Liver (tissue), 10 donors: Measurements from ENCODE around the gene SHB. TPM values are rescaled to one million over a fixed set of nuclear protein-coding genes. Genes with fewer than 3 reads are reported as not detected.

Source experiments
- DNase-seq: peaks from one replicate; pipeline ENCODE4 v3.0.0-alpha.2; 2017; ENCODE audit warnings: low spot score
- H3K27ac ChIP-seq, 2 donors: one replicate each; pipeline ENCODE4 v1.7.0; 2013; ENCODE audit warnings: inconsistent platforms in 2 of 2, low read length in 2 of 2, control low read depth in 1 of 2, low read depth in 1 of 2, mild to moderate bottlenecking in 1 of 2
- H3K27me3 ChIP-seq, 4 donors: one replicate each; pipeline versions ENCODE4 v1.6.1 to v1.7.0; 2013; ENCODE audit warnings: low read length in 3 of 4, inconsistent platforms in 1 of 4, mild to moderate bottlenecking in 1 of 4, moderate library complexity in 1 of 4; ENCODE audit not compliant: control insufficient read depth in 4 of 4, insufficient read depth in 4 of 4
- H3K36me3 ChIP-seq, 4 donors: one replicate each; pipeline versions ENCODE4 v1.6.1 to v1.7.0; 2013; ENCODE audit warnings: low read length in 3 of 4, mild to moderate bottlenecking in 3 of 4, low read depth in 1 of 4, moderate library complexity in 1 of 4; ENCODE audit not compliant: control insufficient read depth in 4 of 4, insufficient read depth in 3 of 4
- H3K4me1 ChIP-seq, 4 donors: one replicate each; pipeline versions ENCODE4 v1.6.1 to v1.7.0; 2013; ENCODE audit warnings: low read length in 3 of 4, mild to moderate bottlenecking in 3 of 4, moderate library complexity in 1 of 4; ENCODE audit not compliant: control insufficient read depth in 4 of 4, insufficient read depth in 4 of 4
- H3K4me3 ChIP-seq, 3 donors: one replicate each; pipeline versions ENCODE4 v1.6.1 to v1.7.0; 2013; ENCODE audit warnings: low read length in 3 of 3, control low read depth in 1 of 3, low read depth in 1 of 3, mild to moderate bottlenecking in 1 of 3
- H3K9ac ChIP-seq, 2 donors: one replicate each; pipeline ENCODE4 v1.7.0; 2013; ENCODE audit warnings: low read length in 2 of 2, mild to moderate bottlenecking in 2 of 2, moderate library complexity in 2 of 2, control low read depth in 1 of 2, low read depth in 1 of 2
- H3K9me3 ChIP-seq, 4 donors: one replicate each; pipeline versions ENCODE4 v1.6.1 to v1.7.0; 2013; ENCODE audit warnings: low read length in 3 of 4; ENCODE audit not compliant: control insufficient read depth in 4 of 4
- HNF4A ChIP-seq, 2 donors: conservative IDR thresholded peaks; 2 replicates each; pipeline ENCODE4 v1.6.1; 2016; ENCODE audit warnings: antibody characterized with exemption in 2 of 2, mild to moderate bottlenecking in 2 of 2
- JUND ChIP-seq, 2 donors: IDR thresholded peaks; 2 replicates each; pipeline ENCODE4 v1.6.1; 2016; ENCODE audit warnings: antibody characterized with exemption in 2 of 2
- RXRA ChIP-seq, 2 donors: IDR thresholded peaks; 2 replicates each; pipeline ENCODE4 v1.6.1; 2017 to 2018; ENCODE audit warnings: antibody characterized with exemption in 2 of 2, mild to moderate bottlenecking in 1 of 2
- SP1 ChIP-seq: IDR thresholded peaks from 2 replicates; pipeline ENCODE4 v1.6.1; 2018; ENCODE audit warnings: antibody characterized with exemption, mild to moderate bottlenecking
- YY1 ChIP-seq: IDR thresholded peaks from 2 replicates; pipeline ENCODE4 v1.6.1; 2016; ENCODE audit warnings: antibody characterized with exemption, mild to moderate bottlenecking
- WGBS: extraction: QIAGEN DNeasy Blood & Tissue Kit; methylation state at CpG from one replicate; pipeline ENCODE4 v1.1.7; 2013; 5-methylcytosine and 5-hydroxymethylcytosine counted together
- polyA plus RNA-seq, 2 donors: library from polyadenylated mRNA; stranded (reverse) in 1 of 2; unstranded in 1 of 2; fragments of 200-250 nt in 1 of 2; fragments of >200 nt in 1 of 2; fragmentation: Nextera tagmentation in 1 of 2; extraction: Ambion mirVana in 1 of 2; gene quantifications; one replicate each; pipeline versions ENCODE4 v1.2.1 to v1.2.3, GENCODE V29; 2013 to 2015
- small RNA-seq: library from RNA; depleted of rRNA; stranded (forward); fragments of <200 nt; gene quantifications from one replicate; pipeline ENCODE3, GENCODE V24; 2014
- total RNA-seq, 2 donors: library from RNA; depleted of rRNA; stranded (reverse); fragments of >200 nt; gene quantifications; one replicate each; pipeline ENCODE4 v1.2.3, GENCODE V29; 2014
- TF ChIP-seq, protein P1 (sequence below): fragments of 150-350 bp; IDR thresholded peaks from 2 replicates; pipeline ENCODE4 v1.5.1; 2017; ENCODE audit warnings: improper control_type of control experiment, low read depth, low read length; ENCODE audit not compliant: missing input control
- TF ChIP-seq, protein P2 (sequence below): IDR thresholded peaks from 2 replicates; pipeline ENCODE4 v1.6.1; 2016; ENCODE audit warnings: antibody characterized with exemption, mild to moderate bottlenecking
- donor health status: healthy.
- donor health status: healthy.
- donor health status: healthy.
- donor health status: healthy.
- donor health status: healthy.

SHB gene
- total and polyA plus RNA-seq, 4 donors, result 3.4 to 17.3 (median 7.0) TPM

DNA sequence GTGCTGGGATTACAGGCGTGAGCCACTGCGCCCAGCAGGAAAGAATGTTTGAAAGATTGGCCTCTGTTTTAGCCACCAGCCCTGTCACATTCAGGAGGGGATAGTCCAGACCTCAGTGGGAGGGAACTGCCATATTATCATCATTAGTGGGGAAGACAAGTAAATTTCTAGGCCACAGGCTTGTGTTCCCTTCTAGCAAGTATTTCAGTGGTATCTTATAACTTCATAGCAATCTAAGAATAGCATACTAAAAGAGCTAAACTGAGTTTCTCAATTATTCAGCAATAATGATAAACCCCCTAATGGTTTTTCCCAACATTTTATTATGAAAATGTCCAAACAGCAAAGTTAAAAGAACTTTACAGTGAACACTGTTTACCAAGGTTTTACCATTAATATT lies 195.1 kb downstream of the SHB start (continued):
- TF ChIP-seq, protein P1, sequence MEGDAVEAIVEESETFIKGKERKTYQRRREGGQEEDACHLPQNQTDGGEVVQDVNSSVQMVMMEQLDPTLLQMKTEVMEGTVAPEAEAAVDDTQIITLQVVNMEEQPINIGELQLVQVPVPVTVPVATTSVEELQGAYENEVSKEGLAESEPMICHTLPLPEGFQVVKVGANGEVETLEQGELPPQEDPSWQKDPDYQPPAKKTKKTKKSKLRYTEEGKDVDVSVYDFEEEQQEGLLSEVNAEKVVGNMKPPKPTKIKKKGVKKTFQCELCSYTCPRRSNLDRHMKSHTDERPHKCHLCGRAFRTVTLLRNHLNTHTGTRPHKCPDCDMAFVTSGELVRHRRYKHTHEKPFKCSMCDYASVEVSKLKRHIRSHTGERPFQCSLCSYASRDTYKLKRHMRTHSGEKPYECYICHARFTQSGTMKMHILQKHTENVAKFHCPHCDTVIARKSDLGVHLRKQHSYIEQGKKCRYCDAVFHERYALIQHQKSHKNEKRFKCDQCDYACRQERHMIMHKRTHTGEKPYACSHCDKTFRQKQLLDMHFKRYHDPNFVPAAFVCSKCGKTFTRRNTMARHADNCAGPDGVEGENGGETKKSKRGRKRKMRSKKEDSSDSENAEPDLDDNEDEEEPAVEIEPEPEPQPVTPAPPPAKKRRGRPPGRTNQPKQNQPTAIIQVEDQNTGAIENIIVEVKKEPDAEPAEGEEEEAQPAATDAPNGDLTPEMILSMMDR, result no peak
- TF ChIP-seq RXRA (IDR thresholded peaks at IDR 0.05), result no peak

DNA sequence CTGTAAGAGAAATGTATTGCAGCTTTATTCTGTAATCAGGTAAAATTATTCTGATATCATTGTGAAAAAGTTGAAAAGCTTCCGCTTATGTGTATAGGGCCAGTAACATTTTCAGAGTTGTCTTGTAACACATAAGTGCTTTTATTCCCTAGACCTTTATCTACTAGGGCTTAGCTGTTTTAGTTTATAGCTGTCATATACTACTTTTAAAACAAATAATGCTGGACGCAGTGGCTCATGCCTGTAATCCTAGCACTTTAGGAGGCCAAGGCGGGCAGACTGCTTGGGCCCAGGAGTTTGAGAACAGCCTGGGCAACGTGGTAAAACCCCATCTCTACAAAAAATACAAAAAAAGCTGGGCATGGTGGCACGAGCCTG lies 198.2 kb downstream of the SHB start:
- Histone ChIP-seq H3K9me3 (no peaks in the 10 kb centered on the region), H3K4me1 (no peaks in the 10 kb centered on the region), H3K4me3 (no peak overlapping the region), H3K27ac (no peak overlapping the region), H3K9ac (no peak overlapping the region), H3K36me3 (peaks cover 0 to 5% (median 0%) of the 10 kb centered on the region in 4 donors), H3K27me3 (no peaks in the 10 kb centered on the region)
- TF ChIP-seq JUND (IDR thresholded peaks at IDR 0.05) (no peak), YY1 (no peak), HNF4A (conservative IDR thresholded peaks at IDR 0.05) (no peak)
- TF ChIP-seq, protein P2, sequence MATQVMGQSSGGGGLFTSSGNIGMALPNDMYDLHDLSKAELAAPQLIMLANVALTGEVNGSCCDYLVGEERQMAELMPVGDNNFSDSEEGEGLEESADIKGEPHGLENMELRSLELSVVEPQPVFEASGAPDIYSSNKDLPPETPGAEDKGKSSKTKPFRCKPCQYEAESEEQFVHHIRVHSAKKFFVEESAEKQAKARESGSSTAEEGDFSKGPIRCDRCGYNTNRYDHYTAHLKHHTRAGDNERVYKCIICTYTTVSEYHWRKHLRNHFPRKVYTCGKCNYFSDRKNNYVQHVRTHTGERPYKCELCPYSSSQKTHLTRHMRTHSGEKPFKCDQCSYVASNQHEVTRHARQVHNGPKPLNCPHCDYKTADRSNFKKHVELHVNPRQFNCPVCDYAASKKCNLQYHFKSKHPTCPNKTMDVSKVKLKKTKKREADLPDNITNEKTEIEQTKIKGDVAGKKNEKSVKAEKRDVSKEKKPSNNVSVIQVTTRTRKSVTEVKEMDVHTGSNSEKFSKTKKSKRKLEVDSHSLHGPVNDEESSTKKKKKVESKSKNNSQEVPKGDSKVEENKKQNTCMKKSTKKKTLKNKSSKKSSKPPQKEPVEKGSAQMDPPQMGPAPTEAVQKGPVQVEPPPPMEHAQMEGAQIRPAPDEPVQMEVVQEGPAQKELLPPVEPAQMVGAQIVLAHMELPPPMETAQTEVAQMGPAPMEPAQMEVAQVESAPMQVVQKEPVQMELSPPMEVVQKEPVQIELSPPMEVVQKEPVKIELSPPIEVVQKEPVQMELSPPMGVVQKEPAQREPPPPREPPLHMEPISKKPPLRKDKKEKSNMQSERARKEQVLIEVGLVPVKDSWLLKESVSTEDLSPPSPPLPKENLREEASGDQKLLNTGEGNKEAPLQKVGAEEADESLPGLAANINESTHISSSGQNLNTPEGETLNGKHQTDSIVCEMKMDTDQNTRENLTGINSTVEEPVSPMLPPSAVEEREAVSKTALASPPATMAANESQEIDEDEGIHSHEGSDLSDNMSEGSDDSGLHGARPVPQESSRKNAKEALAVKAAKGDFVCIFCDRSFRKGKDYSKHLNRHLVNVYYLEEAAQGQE, result no peak
- WGBS, result 81% methylated on average over 5 of the region's 5 CpGs
- no peak for DNase-seq

DNA sequence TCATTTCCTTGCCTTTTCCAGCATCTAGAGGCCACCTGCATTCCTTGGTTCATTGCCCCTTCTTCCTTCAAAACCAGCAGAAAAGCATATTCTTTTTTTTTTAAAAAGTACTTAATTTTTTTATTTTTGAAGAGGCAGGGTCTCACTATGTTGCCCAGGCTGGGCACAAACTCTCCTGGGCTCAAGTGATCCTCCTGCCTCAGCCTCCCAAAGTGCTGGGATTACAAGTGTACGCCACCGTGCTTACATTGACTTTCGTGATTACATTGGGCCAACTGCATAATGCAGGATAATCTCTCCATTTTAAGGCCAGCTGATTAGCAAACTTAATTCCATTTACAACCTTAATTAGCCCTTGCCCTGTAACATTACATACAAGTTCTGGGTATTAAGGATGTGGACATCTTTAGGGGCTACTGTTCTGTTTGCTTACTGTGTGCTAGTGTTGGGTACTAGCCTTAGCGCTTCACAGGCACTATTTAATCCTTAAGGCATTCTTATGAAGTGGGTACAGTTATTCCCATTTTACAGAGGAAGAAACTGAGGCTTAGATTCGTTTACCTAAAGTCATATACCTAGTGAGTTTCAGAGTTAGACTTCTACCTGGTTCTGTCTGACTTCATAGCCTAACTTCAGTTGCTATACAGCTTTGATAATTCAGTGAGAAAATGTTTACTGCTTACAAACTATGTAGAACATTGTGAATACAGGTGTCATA lies 198.8 kb downstream of the SHB start:
- no peak overlapping the region for H3K27ac ChIP-seq
- TF ChIP-seq SP1, result no peak
- no peak overlapping the region for H3K4me3 ChIP-seq
- WGBS, result 97% methylated on average over 5 of the region's 5 CpGs
- H3K9me3 ChIP-seq, result no peaks in the 10 kb centered on the region
- H3K27me3 ChIP-seq, result no peaks in the 10 kb centered on the region
- no peaks in the 10 kb centered on the region for H3K4me1 ChIP-seq
- peaks cover 0 to 7% (median 0%) of the 10 kb centered on the region in 4 donors for H3K36me3 ChIP-seq
- no peak overlapping the region for H3K9ac ChIP-seq
- no peak for DNase-seq

Small RNA genes within 50 kb of the gene (small RNA-seq; reads per million reads assigned to genes)
- gene RNU7-124P, result not detected

Other genes starting within 250 kb of the SHB start
- 10 to 100 TPM; 14.1 to 24.4 TPM for gene SLC25A51, start 165.1 kb downstream of the SHB start, total RNA-seq
- gene SLC25A51, start 165.1 kb downstream of the SHB start, polyA plus RNA-seq, result 1 to 10 TPM; 3.8 to 4.2 TPM